CD14-positive monocyte (primary cell): Measurements from ENCODE around the gene XCR1. TPM values are rescaled to one million over a fixed set of nuclear protein-coding genes. Genes with fewer than 3 reads are reported as not detected.

Experiments
- DNase-seq, 3 donors: peaks; one replicate each; pipeline ENCODE4 v3.0.0-alpha.2; 2011 to 2022
- H2AFZ ChIP-seq: 2 replicates; pipeline ENCODE4 v1.6.0; 2012; ENCODE audit warnings: mild to moderate bottlenecking, low read depth, low read length, inconsistent platforms; ENCODE audit not compliant: insufficient read depth, poor library complexity, severe bottlenecking
- H3K27ac ChIP-seq, 2 donors: 1 replicate in 1 of 2; 2 replicates in 1 of 2; pipeline ENCODE4 v1.5.1; 2012 to 2013; ENCODE audit warnings: low read length in 2 of 2, control low read depth in 1 of 2, inconsistent platforms in 1 of 2, low read depth in 1 of 2, mild to moderate bottlenecking in 1 of 2
- H3K27me3 ChIP-seq, 2 donors: one replicate each; pipeline versions ENCODE4 v1.6.0 to v1.6.1; 2011 to 2013; ENCODE audit warnings: low read length in 2 of 2; ENCODE audit not compliant: control insufficient read depth in 2 of 2, insufficient read depth in 2 of 2
- H3K36me3 ChIP-seq, 2 donors: replicated peaks in 1 of 2; 1 replicate in 1 of 2; 2 replicates in 1 of 2; pipeline versions ENCODE4 v1.5.1 to v1.6.1; 2012 to 2013; ENCODE audit warnings: low read length in 2 of 2, control low read depth in 1 of 2, inconsistent platforms in 1 of 2, mild to moderate bottlenecking in 1 of 2; ENCODE audit not compliant: insufficient read depth in 2 of 2, control insufficient read depth in 1 of 2
- H3K4me1 ChIP-seq, 2 donors: 1 replicate in 1 of 2; 2 replicates in 1 of 2; pipeline versions ENCODE4 v1.5.1 to v1.6.1; 2012 to 2013; ENCODE audit warnings: low read length in 2 of 2, control low read depth in 1 of 2, inconsistent platforms in 1 of 2, mild to moderate bottlenecking in 1 of 2, moderate library complexity in 1 of 2; ENCODE audit not compliant: insufficient read depth in 2 of 2, control insufficient read depth in 1 of 2
- H3K4me2 ChIP-seq: replicated peaks from 2 replicates; pipeline ENCODE3; 2012; ENCODE audit warnings: low read length, moderate library complexity, mild to moderate bottlenecking; ENCODE audit not compliant: poor library complexity, severe bottlenecking; ENCODE audit errors: extremely low read depth
- H3K4me3 ChIP-seq, 3 experiments: fragments of 200-600 bp in 1 of 3; sonication (generic) in 1 of 3; replicated peaks in 1 of 3; 1 replicate in 2 of 3; 2 replicates in 1 of 3; pipeline ENCODE4 v1.5.1; 2011 to 2013; ENCODE audit warnings: low read length in 3 of 3, mild to moderate bottlenecking in 3 of 3, control low read depth in 2 of 3, low read depth in 2 of 3, inconsistent platforms in 1 of 3, moderate library complexity in 1 of 3
- H3K79me2 ChIP-seq: 2 replicates; pipeline ENCODE4 v1.6.0; 2012; ENCODE audit warnings: mild to moderate bottlenecking, control low read depth, inconsistent platforms, low read length, moderate library complexity; ENCODE audit not compliant: insufficient read depth
- H3K9ac ChIP-seq: 2 replicates; pipeline ENCODE4 v1.6.0; 2017; ENCODE audit warnings: low read length, mild to moderate bottlenecking; ENCODE audit not compliant: insufficient read depth, poor library complexity, severe bottlenecking
- H3K9me3 ChIP-seq, 2 donors: replicated peaks in 1 of 2; 1 replicate in 1 of 2; 2 replicates in 1 of 2; pipeline versions ENCODE4 v1.5.1 to v1.6.1; 2012 to 2013; ENCODE audit warnings: low read length in 2 of 2, control low read depth in 1 of 2; ENCODE audit not compliant: control insufficient read depth in 1 of 2, insufficient read depth in 1 of 2
- H4K20me1 ChIP-seq: 2 replicates; pipeline ENCODE4 v1.6.0; 2012; ENCODE audit warnings: mild to moderate bottlenecking, low read length, control low read depth, moderate library complexity; ENCODE audit not compliant: insufficient read depth
- H3K27ac Mint-ChIP-seq, 7 donors: one replicate each; pipeline ENCODE4 v1.8.0; 2020; ENCODE audit warnings: mild to moderate bottlenecking in 7 of 7, mixed read lengths in 7 of 7, moderate library complexity in 6 of 7, inconsistent platforms in 2 of 7
- H3K27me3 Mint-ChIP-seq, 3 donors: one replicate each; pipeline ENCODE4 v1.8.0; 2021 to 2022; ENCODE audit warnings: low read depth in 3 of 3, mild to moderate bottlenecking in 3 of 3, mixed read lengths in 3 of 3, moderate library complexity in 3 of 3, inconsistent platforms in 1 of 3
- H3K36me3 Mint-ChIP-seq, 2 donors: one replicate each; pipeline ENCODE4 v1.8.0; 2020; ENCODE audit warnings: mixed read lengths in 2 of 2, inconsistent platforms in 1 of 2, mild to moderate bottlenecking in 1 of 2
- H3K4me1 Mint-ChIP-seq: one replicate; pipeline ENCODE4 v1.8.0; 2020; ENCODE audit warnings: mild to moderate bottlenecking, mixed read lengths
- H3K4me3 Mint-ChIP-seq, 2 donors: one replicate each; pipeline ENCODE4 v1.8.0; 2020; ENCODE audit warnings: mild to moderate bottlenecking in 2 of 2, mixed read lengths in 2 of 2, moderate library complexity in 1 of 2
- H3K9me3 Mint-ChIP-seq, 7 donors: one replicate each; pipeline ENCODE4 v1.8.0; 2020 to 2022; ENCODE audit warnings: mixed read lengths in 7 of 7, mild to moderate bottlenecking in 6 of 7, moderate library complexity in 6 of 7, inconsistent platforms in 2 of 7
- CTCF ChIP-seq: fragments of 200-600 bp; IDR thresholded peaks from one replicate; pipeline ENCODE4 v1.8.0; 2022; ENCODE audit warnings: antibody characterized with exemption, mild to moderate bottlenecking
- WGBS: methylation state at CpG from one replicate; pipeline ENCODE4 v1.1.5; 2013; ENCODE audit warnings: missing lambda C conversion rate; ENCODE audit not compliant: insufficient coverage; 5-methylcytosine and 5-hydroxymethylcytosine counted together
- intact Hi-C, 2 donors: fragments of 100-400 bp; cut with micrococcal nuclease; formaldehyde crosslinking; loops; one replicate each; pipeline versions ENCODE4 v1.15.0 to v1.15.1; 2023
- polyA plus RNA-seq, 3 donors: library from polyadenylated mRNA; depleted of rRNA in 1 of 3; unstranded in 2 of 3; stranded (reverse) in 1 of 3; fragments of 300-500 nt in 2 of 3; fragments of >200 nt in 1 of 3; fragmentation: Illumina TruSeq in 2 of 3; gene quantifications; 1 replicate in 2 of 3; 2 replicates in 1 of 3; pipeline ENCODE4 v1.2.3, GENCODE V29; 2012 to 2021

XCR1 gene
- polyA plus RNA-seq, 3 donors: 0.03 to 0.05 TPM; not detected in 1

- no peak for DNase-seq
- Histone ChIP-seq H3K9me3 (no peaks in the 10 kb centered on the region), H3K27me3 (no peaks in the 10 kb centered on the region), H3K27ac (no peak overlapping the region), H3K36me3 (peaks cover 0 to 9% of the 10 kb centered on the region in 2 donors), H4K20me1 (peaks cover 74% of the 10 kb centered on the region), H3K4me3 (no peak overlapping the region), H2AFZ (no peak overlapping the region), H3K9ac (no peak overlapping the region), H3K4me1 (peaks cover 43 to 58% of the 10 kb centered on the region in 2 donors), H3K79me2 (peaks cover 76% of the 10 kb centered on the region), H3K4me2 (no peak overlapping the region)
- intact Hi-C loops: no loop called here
- H3K27ac Mint-ChIP-seq: peak overlapping the region in 1 of 7 donors; percentile 40
- peaks cover 0 to 2% (median 0%) of the 10 kb centered on the region in 3 donors for H3K27me3 Mint-ChIP-seq
- WGBS: no CpG with 5 or more reads among the region's 3 CpGs
- TF ChIP-seq CTCF: no peak
- H3K4me1 Mint-ChIP-seq: peaks cover 66% of the 10 kb centered on the region
- H3K9me3 Mint-ChIP-seq: no peaks in the 10 kb centered on the region
- no peak overlapping the region for H3K4me3 Mint-ChIP-seq
- peaks cover 38 to 40% of the 10 kb centered on the region in 2 donors for H3K36me3 Mint-ChIP-seq
Observed at GRCh38 chr3:45990181-45990580, 37.1 kb downstream of the XCR1 start.

- TF ChIP-seq CTCF: no peak
- no peak overlapping the region for H3K4me3 Mint-ChIP-seq
- H3K27me3 ChIP-seq: no peaks in the 10 kb centered on the region
- peaks cover 34 to 48% of the 10 kb centered on the region in 2 donors for H3K4me1 ChIP-seq
- H3K4me3 ChIP-seq: no peak overlapping the region
- H3K27ac Mint-ChIP-seq: peak overlapping the region in 3 of 7 donors; percentile 11 to 67 (median 46)
- H3K4me1 Mint-ChIP-seq: peaks cover 58% of the 10 kb centered on the region
- H3K9me3 Mint-ChIP-seq: no peaks in the 10 kb centered on the region
- WGBS: no CpG with 5 or more reads among the region's 2 CpGs
- H3K36me3 ChIP-seq: peaks cover 13 to 23% of the 10 kb centered on the region in 2 donors
- H3K9me3 ChIP-seq: no peaks in the 10 kb centered on the region
- H3K27me3 Mint-ChIP-seq: peaks cover 0 to 2% (median 0%) of the 10 kb centered on the region in 3 donors
- H3K79me2 ChIP-seq: peaks cover 67% of the 10 kb centered on the region
- intact Hi-C loops: no loop called here
- H3K4me2 ChIP-seq: no peak overlapping the region
- no peak overlapping the region for H2AFZ ChIP-seq
- H3K36me3 Mint-ChIP-seq: peaks cover 50 to 53% of the 10 kb centered on the region in 2 donors
- no peak overlapping the region for H3K9ac ChIP-seq
- peaks cover 75% of the 10 kb centered on the region for H4K20me1 ChIP-seq
- H3K27ac ChIP-seq: no peak overlapping the region
- DNase-seq: peak in 2 of 3 donors; percentile 21 to 58
Observed at GRCh38 chr3:45988804-45989203, 38.5 kb downstream of the XCR1 start.
